ENCODE measurements around the gene SLC6A5.
"Not testable (repeated sequence)": the region's sequence is repeated elsewhere in the genome, so short reads cannot be mapped to it uniquely, and the experiment has no call there.

Gene SLC6A5

GRCh38 chr11:20551096-20551495 is 48.3 kb upstream of the SLC6A5 start (continued):
- TF ChIP-seq, protein P1, sequence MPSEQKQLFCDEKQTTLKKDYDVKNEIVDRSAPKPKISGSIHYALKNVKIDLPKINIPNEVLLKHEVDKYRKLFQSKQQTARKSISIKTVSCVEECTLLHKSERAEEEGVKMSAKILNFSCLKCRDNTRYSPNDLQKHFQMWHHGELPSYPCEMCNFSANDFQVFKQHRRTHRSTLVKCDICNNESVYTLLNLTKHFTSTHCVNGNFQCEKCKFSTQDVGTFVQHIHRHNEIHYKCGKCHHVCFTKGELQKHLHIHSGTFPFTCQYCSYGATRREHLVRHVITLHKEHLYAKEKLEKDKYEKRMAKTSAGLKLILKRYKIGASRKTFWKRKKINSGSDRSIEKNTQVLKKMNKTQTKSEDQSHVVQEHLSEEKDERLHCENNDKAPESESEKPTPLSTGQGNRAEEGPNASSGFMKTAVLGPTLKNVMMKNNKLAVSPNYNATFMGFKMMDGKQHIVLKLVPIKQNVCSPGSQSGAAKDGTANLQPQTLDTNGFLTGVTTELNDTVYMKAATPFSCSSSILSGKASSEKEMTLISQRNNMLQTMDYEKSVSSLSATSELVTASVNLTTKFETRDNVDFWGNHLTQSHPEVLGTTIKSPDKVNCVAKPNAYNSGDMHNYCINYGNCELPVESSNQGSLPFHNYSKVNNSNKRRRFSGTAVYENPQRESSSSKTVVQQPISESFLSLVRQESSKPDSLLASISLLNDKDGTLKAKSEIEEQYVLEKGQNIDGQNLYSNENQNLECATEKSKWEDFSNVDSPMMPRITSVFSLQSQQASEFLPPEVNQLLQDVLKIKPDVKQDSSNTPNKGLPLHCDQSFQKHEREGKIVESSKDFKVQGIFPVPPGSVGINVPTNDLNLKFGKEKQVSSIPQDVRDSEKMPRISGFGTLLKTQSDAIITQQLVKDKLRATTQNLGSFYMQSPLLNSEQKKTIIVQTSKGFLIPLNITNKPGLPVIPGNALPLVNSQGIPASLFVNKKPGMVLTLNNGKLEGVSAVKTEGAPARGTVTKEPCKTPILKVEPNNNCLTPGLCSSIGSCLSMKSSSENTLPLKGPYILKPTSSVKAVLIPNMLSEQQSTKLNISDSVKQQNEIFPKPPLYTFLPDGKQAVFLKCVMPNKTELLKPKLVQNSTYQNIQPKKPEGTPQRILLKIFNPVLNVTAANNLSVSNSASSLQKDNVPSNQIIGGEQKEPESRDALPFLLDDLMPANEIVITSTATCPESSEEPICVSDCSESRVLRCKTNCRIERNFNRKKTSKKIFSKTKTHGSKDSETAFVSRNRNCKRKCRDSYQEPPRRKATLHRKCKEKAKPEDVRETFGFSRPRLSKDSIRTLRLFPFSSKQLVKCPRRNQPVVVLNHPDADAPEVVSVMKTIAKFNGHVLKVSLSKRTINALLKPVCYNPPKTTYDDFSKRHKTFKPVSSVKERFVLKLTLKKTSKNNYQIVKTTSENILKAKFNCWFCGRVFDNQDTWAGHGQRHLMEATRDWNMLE (tag by site-specific recombination; conservative IDR thresholded peaks at IDR 0.05; ENCODE audit: low read depth), result no peak
- TF ChIP-seq ZNF785 (tag by site-specific recombination; IDR thresholded peaks at IDR 0.05), result no peak

DNA sequence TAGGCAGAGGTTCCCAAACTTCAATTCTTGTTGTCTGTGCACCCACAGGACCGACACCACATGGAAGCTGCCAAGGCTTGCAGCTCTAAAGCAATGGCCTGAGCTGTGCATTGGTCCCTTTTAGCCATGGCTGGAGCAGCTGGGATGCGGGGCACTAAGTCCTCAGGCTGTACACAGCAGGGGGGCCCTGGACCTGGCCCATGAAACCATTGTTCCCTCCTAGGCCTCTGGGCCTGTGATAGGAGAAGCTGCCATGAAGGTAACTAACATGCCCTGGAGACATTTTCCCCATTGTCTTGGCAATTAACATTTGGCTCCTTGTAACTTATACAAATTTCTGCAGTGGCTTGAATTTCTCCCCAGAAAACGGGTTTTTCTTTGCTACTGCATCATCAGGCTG is 43.6 kb upstream of the SLC6A5 start:
- H3K27ac ChIP-seq (ENCODE audit: extremely low read depth, low read depth, low read length), result no peak overlapping the region
- H3K36me3 ChIP-seq (ENCODE audit: control insufficient read depth in 2 of 2, insufficient read depth in 1 of 2, low read length in 2 of 2), result no peaks in the 10 kb centered on the region
- ChIA-PET CTCF (no interaction called here), POLR2A (no interaction called here)
- H3K4me1 ChIP-seq (ENCODE audit: control insufficient read depth, insufficient read depth, low read length), result no peaks in the 10 kb centered on the region
- H3K9me3 ChIP-seq (ENCODE audit: control insufficient read depth, insufficient read depth, low read depth, low read length), result no peaks in the 10 kb centered on the region
- peak; percentile 82 for TF ChIP-seq ZNF585B (tag by site-specific recombination; IDR thresholded peaks at IDR 0.05)
- TF ChIP-seq ZNF426 (tag by site-specific recombination; IDR thresholded peaks at IDR 0.05), result no peak
- H3K4me3 ChIP-seq (ENCODE audit: low read depth, low read length), result no peak overlapping the region

- H3K4me1 ChIP-seq (ENCODE audit: control insufficient read depth, insufficient read depth, low read length); H3K9me3 ChIP-seq (ENCODE audit: control insufficient read depth, insufficient read depth, low read depth, low read length); CTCF ChIA-PET; H3K27ac ChIP-seq (ENCODE audit: extremely low read depth, low read depth, low read length); H3K36me3 ChIP-seq (ENCODE audit: control insufficient read depth in 2 of 2, insufficient read depth in 1 of 2, low read length in 2 of 2); H3K4me3 ChIP-seq (ENCODE audit: low read depth, low read length); POLR2A ChIA-PET: not testable (repeated sequence)
- TF ChIP-seq ZNF707 (tag by site-specific recombination; IDR thresholded peaks at IDR 0.05), result peak; percentile 70; the same call in 1 of the 2 replicates
Measured at GRCh38 chr11:20556396-20556795, 43.0 kb upstream of the SLC6A5 start.

DNA sequence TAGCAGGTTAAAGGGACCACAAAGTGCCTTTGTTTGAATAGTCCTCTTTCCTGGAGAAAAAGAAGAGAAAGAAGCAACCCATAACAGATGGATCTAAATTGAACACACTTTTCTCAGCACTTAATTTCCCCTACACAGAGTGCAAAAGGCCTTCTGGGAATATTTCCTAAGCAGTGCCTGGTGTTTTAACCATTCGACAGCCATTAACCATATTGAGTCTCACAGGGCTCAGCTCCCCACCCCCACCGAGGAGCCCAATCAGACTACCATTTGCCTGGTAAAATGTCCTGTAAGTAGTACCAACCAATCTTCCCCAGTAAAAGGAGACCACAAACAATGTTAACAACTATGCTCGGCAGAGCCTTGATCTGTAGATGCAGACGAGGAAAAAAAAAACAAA is 40.7 kb upstream of the SLC6A5 start:
- ChIA-PET CTCF (interaction anchor here (0.5 to 0.8 kb wide), 3 partner anchors 8 to 138 kb away, joined by 3 read pairs; no protein-coding TSS in a partner anchor), POLR2A (no interaction called here)
- H3K9me3 ChIP-seq (ENCODE audit: control insufficient read depth, insufficient read depth, low read depth, low read length), result no peaks in the 10 kb centered on the region
- no peak overlapping the region for H3K4me3 ChIP-seq (ENCODE audit: low read depth, low read length)
- H3K27ac ChIP-seq (ENCODE audit: extremely low read depth, low read depth, low read length), result no peak overlapping the region
- no peaks in the 10 kb centered on the region for H3K36me3 ChIP-seq (ENCODE audit: control insufficient read depth in 2 of 2, insufficient read depth in 1 of 2, low read length in 2 of 2)
- H3K4me1 ChIP-seq (ENCODE audit: control insufficient read depth, insufficient read depth, low read length), result no peaks in the 10 kb centered on the region
- TF ChIP-seq ZNF140 (tag by site-specific recombination; IDR thresholded peaks at IDR 0.05) (no peak), ZFP37 (tag by site-specific recombination; IDR thresholded peaks at IDR 0.05) (no peak), SP2 (tag by site-specific recombination; IDR thresholded peaks at IDR 0.05) (no peak), TRIM28 (IDR thresholded peaks at IDR 0.05; ENCODE audit: borderline replicate concordance, low read length) (no peak), PRDM2 (tag by site-specific recombination; IDR thresholded peaks at IDR 0.05; ENCODE audit: borderline replicate concordance) (no peak), ZNF239 (tag by site-specific recombination; IDR thresholded peaks at IDR 0.05) (no peak), ZNF549 (tag by site-specific recombination; IDR thresholded peaks at IDR 0.05) (no peak), MZF1 (tag by site-specific recombination; IDR thresholded peaks at IDR 0.05; ENCODE audit: borderline replicate concordance) (no peak), ZNF560 (tag by site-specific recombination; IDR thresholded peaks at IDR 0.05; ENCODE audit: borderline replicate concordance) (no peak), ZNF202 (tag by site-specific recombination; IDR thresholded peaks at IDR 0.05; ENCODE audit: borderline replicate concordance) (no peak), BCL6B (tag by site-specific recombination; IDR thresholded peaks at IDR 0.05) (no peak)
- TF ChIP-seq, protein P2, sequence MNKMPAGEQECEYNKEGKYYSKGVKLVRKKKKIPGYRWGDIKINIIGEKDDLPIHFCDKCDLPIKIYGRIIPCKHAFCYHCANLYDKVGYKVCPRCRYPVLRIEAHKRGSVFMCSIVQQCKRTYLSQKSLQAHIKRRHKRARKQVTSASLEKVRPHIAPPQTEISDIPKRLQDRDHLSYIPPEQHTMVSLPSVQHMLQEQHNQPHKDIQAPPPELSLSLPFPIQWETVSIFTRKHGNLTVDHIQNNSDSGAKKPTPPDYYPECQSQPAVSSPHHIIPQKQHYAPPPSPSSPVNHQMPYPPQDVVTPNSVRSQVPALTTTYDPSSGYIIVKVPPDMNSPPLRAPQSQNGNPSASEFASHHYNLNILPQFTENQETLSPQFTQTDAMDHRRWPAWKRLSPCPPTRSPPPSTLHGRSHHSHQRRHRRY (tag by site-specific recombination; IDR thresholded peaks at IDR 0.05), result no peak
